ENCODE measurements around the gene BLVRB.
"Not testable (repeated sequence)": the region's sequence is repeated elsewhere in the genome, so short reads cannot be mapped to it uniquely, and the experiment has no call there.

DNA sequence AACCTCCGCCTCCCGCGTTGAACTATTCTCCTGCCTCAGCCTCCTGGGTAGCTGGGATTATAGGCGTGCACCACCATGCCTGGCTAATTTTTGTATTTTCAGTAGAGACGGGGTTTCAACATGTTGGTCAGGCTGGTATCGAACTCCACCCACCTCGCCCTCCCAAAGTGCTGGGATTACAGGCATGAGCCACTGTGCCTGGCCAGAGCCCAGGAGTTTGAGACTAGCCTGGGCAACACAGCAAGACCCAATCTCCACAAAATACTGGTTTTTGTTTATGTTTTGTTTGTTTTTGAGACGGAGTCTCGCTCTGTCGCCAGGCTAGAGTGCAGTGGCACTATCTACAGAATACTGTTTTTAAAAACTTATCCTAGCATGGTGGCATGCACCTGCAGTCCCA lies 35.3 kb downstream of the BLVRB start:
- TF ChIP-seq, protein P1, sequence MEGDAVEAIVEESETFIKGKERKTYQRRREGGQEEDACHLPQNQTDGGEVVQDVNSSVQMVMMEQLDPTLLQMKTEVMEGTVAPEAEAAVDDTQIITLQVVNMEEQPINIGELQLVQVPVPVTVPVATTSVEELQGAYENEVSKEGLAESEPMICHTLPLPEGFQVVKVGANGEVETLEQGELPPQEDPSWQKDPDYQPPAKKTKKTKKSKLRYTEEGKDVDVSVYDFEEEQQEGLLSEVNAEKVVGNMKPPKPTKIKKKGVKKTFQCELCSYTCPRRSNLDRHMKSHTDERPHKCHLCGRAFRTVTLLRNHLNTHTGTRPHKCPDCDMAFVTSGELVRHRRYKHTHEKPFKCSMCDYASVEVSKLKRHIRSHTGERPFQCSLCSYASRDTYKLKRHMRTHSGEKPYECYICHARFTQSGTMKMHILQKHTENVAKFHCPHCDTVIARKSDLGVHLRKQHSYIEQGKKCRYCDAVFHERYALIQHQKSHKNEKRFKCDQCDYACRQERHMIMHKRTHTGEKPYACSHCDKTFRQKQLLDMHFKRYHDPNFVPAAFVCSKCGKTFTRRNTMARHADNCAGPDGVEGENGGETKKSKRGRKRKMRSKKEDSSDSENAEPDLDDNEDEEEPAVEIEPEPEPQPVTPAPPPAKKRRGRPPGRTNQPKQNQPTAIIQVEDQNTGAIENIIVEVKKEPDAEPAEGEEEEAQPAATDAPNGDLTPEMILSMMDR (IDR thresholded peaks at IDR 0.05): not testable (repeated sequence)
- TF ChIP-seq POLR2AphosphoS5 (IDR thresholded peaks at IDR 0.05; ENCODE audit: low read depth, low read length): not testable (repeated sequence)
